Lower leg skin (tissue), 4 donors: ENCODE measurements around the gene RC3H1. TPM values are rescaled to one million over a fixed set of nuclear protein-coding genes. Genes with fewer than 3 reads are reported as not detected.

Experiments
- DNase-seq, 2 donors: peaks; one replicate each; pipeline ENCODE4 v3.0.0-alpha.2; 2019; ENCODE audit warnings: low spot score in 2 of 2
- H3K4me3 ChIP-seq: fragments of 200-600 bp; sonication (generic); 2 replicates; pipeline ENCODE4 v1.5.1; 2017; ENCODE audit warnings: mild to moderate bottlenecking, low read depth; ENCODE audit not compliant: poor library complexity, severe bottlenecking
- CTCF ChIP-seq, 3 donors: fragments of 450-650 bp; IDR thresholded peaks; one replicate each; pipeline ENCODE4 v1.5.1; 2016; ENCODE audit warnings: antibody characterized with exemption in 3 of 3, mild to moderate bottlenecking in 3 of 3, moderate library complexity in 2 of 3
- POLR2A ChIP-seq, 2 donors: fragments of 450-650 bp; IDR thresholded peaks; one replicate each; pipeline ENCODE4 v1.6.1; 2016 to 2017; ENCODE audit warnings: antibody characterized with exemption in 2 of 2, mild to moderate bottlenecking in 1 of 2, moderate library complexity in 1 of 2
- WGBS, 2 donors: methylation state at CpG; one replicate each; pipeline ENCODE4 v1.1.5; 2018; 5-methylcytosine and 5-hydroxymethylcytosine counted together
- intact Hi-C: fragments of 100-400 bp; cut with DNase I; formaldehyde crosslinking; loops from one replicate; pipeline ENCODE4 v1.15.0; 2023; ENCODE audit warnings: low total_unique reads
- total RNA-seq, 4 donors: library from RNA; depleted of rRNA; stranded (reverse); fragments of >200 nt; gene quantifications; one replicate each; pipeline ENCODE4 v1.1.0, GENCODE V29; 2016

The RC3H1 gene
- total RNA-seq, 4 donors from 2014 or later: 16.1 to 30.9 (median 27.0) TPM

- intact Hi-C loops: no loop called here
- no peak overlapping the region for H3K4me3 ChIP-seq
- no peak for DNase-seq
- WGBS, 2 donors: 19 to 38% methylated on average over 2 of the region's 2 CpGs
- no peak for TF ChIP-seq CTCF (IDR thresholded peaks at IDR 0.05)
- TF ChIP-seq POLR2A (IDR thresholded peaks at IDR 0.05): no peak
Measured at GRCh38 chr1:174017231-174017970, 4.8 kb downstream of the RC3H1 start.

- no peak for TF ChIP-seq POLR2A (IDR thresholded peaks at IDR 0.05)
- TF ChIP-seq CTCF (IDR thresholded peaks at IDR 0.05): no peak
- intact Hi-C loops: no loop called here
- DNase-seq: no peak
- H3K4me3 ChIP-seq: no peak overlapping the region
- WGBS, 2 donors: 81 to 86% methylated on average over 3 of the region's 3 CpGs
Measured at GRCh38 chr1:174013864-174014418, 8.2 kb downstream of the RC3H1 start.

GRCh38 chr1:174008979-174009378 is 13.2 kb downstream of the RC3H1 start:
- TF ChIP-seq CTCF (IDR thresholded peaks at IDR 0.05) (no peak), POLR2A (IDR thresholded peaks at IDR 0.05) (no peak)
- intact Hi-C loops: no loop called here
- H3K4me3 ChIP-seq: no peak overlapping the region
- DNase-seq: no peak
- WGBS, 2 donors: 90 to 95% methylated on average over 1 of the region's 1 CpG

GRCh38 chr1:174008269-174008668 is 13.9 kb downstream of the RC3H1 start:
- TF ChIP-seq CTCF (IDR thresholded peaks at IDR 0.05) (no peak), POLR2A (IDR thresholded peaks at IDR 0.05) (no peak)
- no peak overlapping the region for H3K4me3 ChIP-seq
- intact Hi-C loops: no loop called here
- DNase-seq: no peak
- 90% methylated on average over 2 of the region's 2 CpGs for WGBS, 2 donors

GRCh38 chr1:174007851-174008250 is 14.3 kb downstream of the RC3H1 start:
- H3K4me3 ChIP-seq: no peak overlapping the region
- TF ChIP-seq POLR2A (IDR thresholded peaks at IDR 0.05): no peak
- no peak for TF ChIP-seq CTCF (IDR thresholded peaks at IDR 0.05)
- intact Hi-C loops: no loop called here
- DNase-seq: no peak
